GM23338 (cell line): ENCODE measurements around the gene ZNF165. TPM values are rescaled to one million over a fixed set of nuclear protein-coding genes. Genes with fewer than 3 reads are reported as not detected.
"Not testable (repeated sequence)": the region's sequence is repeated elsewhere in the genome, so short reads cannot be mapped to it uniquely, and the experiment has no call there.

Source experiments
- ATAC-seq: fragments of 200-7000 bp; cut with Tn5 transposase; 3 replicates; pipeline ENCODE4 v1.9.1; 2020
- DNase-seq: peaks from one replicate; pipeline ENCODE4 v3.0.0-alpha.2; 2015; ENCODE audit warnings: low spot score
- H2AFZ ChIP-seq: fragments of 200-600 bp; sonication (generic); 2 replicates; pipeline ENCODE4 v1.8.0; 2016; ENCODE audit warnings: antibody characterized with exemption, mild to moderate bottlenecking, moderate library complexity
- H3F3A ChIP-seq: fragments of 200-600 bp; sonication (generic); replicated peaks from 2 replicates; pipeline ENCODE4 v1.8.0; 2017; ENCODE audit warnings: antibody characterized with exemption, mixed run types, low read depth
- H3K27ac ChIP-seq: fragments of 200-600 bp; sonication (generic); 2 replicates; pipeline ENCODE4 v1.6.1; 2016; ENCODE audit warnings: low read depth
- H3K27me3 ChIP-seq: fragments of 200-600 bp; sonication (generic); 2 replicates; pipeline ENCODE4 v1.8.0; 2016; ENCODE audit warnings: mild to moderate bottlenecking, mixed run types, moderate library complexity; ENCODE audit not compliant: insufficient read depth
- H3K36me3 ChIP-seq: fragments of 200-600 bp; sonication (generic); 2 replicates; pipeline ENCODE4 v1.8.0; 2016; ENCODE audit warnings: mild to moderate bottlenecking; ENCODE audit not compliant: insufficient read depth
- H3K4me1 ChIP-seq: fragments of 200-600 bp; sonication (generic); 2 replicates; pipeline ENCODE4 v1.8.0; 2016; ENCODE audit warnings: mild to moderate bottlenecking, moderate library complexity; ENCODE audit not compliant: insufficient read depth
- H3K4me2 ChIP-seq: fragments of 200-600 bp; sonication (generic); 2 replicates; pipeline ENCODE4 v1.7.1; 2017; ENCODE audit warnings: mixed run types
- H3K4me3 ChIP-seq: fragments of 200-600 bp; sonication (generic); 2 replicates; pipeline ENCODE4 v1.6.1; 2016; ENCODE audit warnings: mixed run types
- H3K79me2 ChIP-seq: fragments of 200-600 bp; sonication (generic); replicated peaks from 2 replicates; pipeline ENCODE4 v1.8.0; 2017; ENCODE audit warnings: mild to moderate bottlenecking; ENCODE audit not compliant: insufficient read depth
- H3K9me2 ChIP-seq: fragments of 200-600 bp; sonication (generic); 2 replicates; pipeline ENCODE4 v1.8.0; 2017; ENCODE audit not compliant: insufficient read depth
- H4K20me1 ChIP-seq: fragments of 200-600 bp; sonication (generic); replicated peaks from 2 replicates; pipeline ENCODE4 v1.8.0; 2017; ENCODE audit warnings: mild to moderate bottlenecking; ENCODE audit not compliant: insufficient read depth
- H3K27ac Mint-ChIP-seq: 2 replicates; pipeline ENCODE4 v1.8.0; 2020; ENCODE audit warnings: inconsistent platforms, mild to moderate bottlenecking, moderate library complexity, mixed read lengths
- H3K27me3 Mint-ChIP-seq: 3 replicates; pipeline ENCODE4 v1.8.0; 2022; ENCODE audit warnings: low read depth, mild to moderate bottlenecking, moderate library complexity, mixed read lengths, inconsistent platforms; ENCODE audit not compliant: insufficient read depth, poor library complexity
- H3K36me3 Mint-ChIP-seq: 3 replicates; pipeline ENCODE4 v1.8.0; 2021; ENCODE audit warnings: low read depth, mild to moderate bottlenecking, inconsistent platforms, moderate library complexity, mixed read lengths
- H3K4me1 Mint-ChIP-seq: 3 replicates; pipeline ENCODE4 v1.8.0; 2020; ENCODE audit warnings: mild to moderate bottlenecking, inconsistent platforms, mixed read lengths
- H3K4me3 Mint-ChIP-seq: 3 replicates; pipeline ENCODE4 v1.8.0; 2021; ENCODE audit warnings: moderate library complexity, mild to moderate bottlenecking, inconsistent platforms, mixed read lengths
- H3K9me3 Mint-ChIP-seq: 3 replicates; pipeline ENCODE4 v1.8.0; 2020; ENCODE audit warnings: moderate library complexity, mild to moderate bottlenecking, inconsistent platforms, mixed read lengths
- CREB1 ChIP-seq: fragments of 250-450 bp; sonication (Bioruptor Pico); IDR thresholded peaks from 2 replicates; pipeline ENCODE4 v1.5.0; 2020; ENCODE audit warnings: low read depth, mild to moderate bottlenecking, moderate library complexity
- EZH2 ChIP-seq: fragments of 200-600 bp; sonication (generic); IDR thresholded peaks from one replicate; pipeline ENCODE4 v1.8.0; 2017; ENCODE audit warnings: antibody characterized with exemption, mild to moderate bottlenecking, low read depth; ENCODE audit not compliant: unreplicated experiment
- EZH2phosphoT487 ChIP-seq: fragments of 200-600 bp; sonication (generic); IDR thresholded peaks from one replicate; pipeline ENCODE4 v1.8.1; 2018; ENCODE audit warnings: antibody characterized with exemption; ENCODE audit not compliant: unreplicated experiment
- NANOG ChIP-seq: IDR thresholded peaks from 2 replicates; pipeline ENCODE4 v1.6.1; 2016; ENCODE audit warnings: antibody characterized with exemption, borderline replicate concordance
- POLR2AphosphoS5 ChIP-seq: IDR thresholded peaks from 2 replicates; pipeline ENCODE4 v1.6.1; 2016; ENCODE audit warnings: antibody characterized with exemption, low read depth
- STAT1 ChIP-seq: IDR thresholded peaks from one replicate; pipeline ENCODE4 v1.6.1; 2016; ENCODE audit warnings: antibody characterized with exemption; ENCODE audit not compliant: unreplicated experiment
- ZNF114 ChIP-seq: fragments of 250-450 bp; sonication (Bioruptor Pico); IDR thresholded peaks from 2 replicates; pipeline ENCODE4 v1.5.0; 2020; ENCODE audit warnings: mild to moderate bottlenecking, moderate library complexity
- long read RNA-seq: library from polyadenylated mRNA; unstranded; transcript quantifications from one replicate; pipeline ENCODE4 v2.0.0, GENCODE V29; 2020; ENCODE audit not compliant: unreplicated experiment
- polyA plus RNA-seq: library from polyadenylated mRNA; unstranded; fragments of >200 nt; fragmentation: Nextera tagmentation; extraction: Ambion mirVana; gene quantifications from 2 replicates; pipeline ENCODE4 v1.2.1, GENCODE V29; 2016
- total RNA-seq: library from RNA; depleted of rRNA; stranded (reverse); fragments of >200 nt; shearing (Covaris generic); gene quantifications from 2 replicates; pipeline ENCODE4 v1.2.3, GENCODE V29; 2014; rRNA removed
- TF ChIP-seq, protein P1 (sequence below), 2 experiments: fragments of 200-600 bp in 1 of 2; sonication (generic) in 1 of 2; conservative IDR thresholded peaks; 2 replicates each; pipeline versions ENCODE4 v1.5.1 to v1.6.1; 2016 to 2017; ENCODE audit warnings: antibody characterized with exemption in 2 of 2, low read depth in 2 of 2, mild to moderate bottlenecking in 2 of 2, moderate library complexity in 1 of 2

Gene ZNF165
- total RNA-seq, result 5.5 and 7.6 TPM in 2 replicates
- 7.7 and 8.9 TPM in 2 replicates for polyA plus RNA-seq
- long read RNA-seq, partial matches to known transcripts, result 0 of 8 reads
- long read RNA-seq, other reads (novel, unspliced or antisense), result 8 of 8 reads

DNA sequence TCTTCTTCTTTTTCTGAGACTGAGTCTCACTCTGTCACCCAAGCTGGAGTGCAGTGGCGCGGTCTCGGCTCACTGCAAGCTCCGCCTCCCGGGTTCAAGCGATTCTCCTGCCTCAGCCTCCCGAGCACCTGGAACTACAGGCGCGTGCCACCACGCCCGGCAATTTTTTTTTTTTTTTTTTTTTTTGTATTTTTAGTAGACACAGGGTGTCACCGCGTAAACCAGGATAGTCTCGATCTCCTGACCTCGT, at the start of gene ZNF165:
ZNF165 (plus strand) TSS at position 188 of the 250 bp plus-strand sequence. CDS start 4,913 bp downstream, outside the sequence.
- not testable (repeated sequence) for H3K4me1 Mint-ChIP-seq, DNase-seq, H3K9me2 ChIP-seq, H3K27me3 ChIP-seq, H4K20me1 ChIP-seq, H3K36me3 ChIP-seq, H3F3A ChIP-seq, H3K4me1 ChIP-seq
- H3K27me3 Mint-ChIP-seq, result peaks cover 14% of the 10 kb centered on the region
- H3K27ac ChIP-seq, result peak within 1 kb of the TSS; percentile 89
- peak; percentile 24 for ATAC-seq
- peaks cover 23% of the 10 kb centered on the region for H3K79me2 ChIP-seq
- peaks cover 36% of the 10 kb centered on the region for H3K36me3 Mint-ChIP-seq
- peak within 1 kb of the TSS; percentile 87 for H3K4me3 ChIP-seq
- H3K9me3 Mint-ChIP-seq, result peaks cover 27% of the 10 kb centered on the region
- H3K4me3 Mint-ChIP-seq, result peak within 1 kb of the TSS; percentile 84
- TF ChIP-seq POLR2AphosphoS5, result peak; percentile 4; the same call in 1 of the 2 replicates
- H3K27ac Mint-ChIP-seq, result peak within 1 kb of the TSS; percentile 98
- H2AFZ ChIP-seq, result peak within 1 kb of the TSS; percentile 67
- H3K4me2 ChIP-seq, result peak within 1 kb of the TSS; percentile 81

- H3K9me2 ChIP-seq, result no peaks in the 10 kb centered on the region
- ATAC-seq (no peak), DNase-seq (no peak)
- no peak overlapping the region for H2AFZ ChIP-seq
- H3K79me2 ChIP-seq, result no peaks in the 10 kb centered on the region
- H3K27ac Mint-ChIP-seq, result no peak overlapping the region
- no peaks in the 10 kb centered on the region for H4K20me1 ChIP-seq
- no peaks in the 10 kb centered on the region for H3K9me3 Mint-ChIP-seq
- no peak overlapping the region for H3K4me2 ChIP-seq
- TF ChIP-seq, protein P1, sequence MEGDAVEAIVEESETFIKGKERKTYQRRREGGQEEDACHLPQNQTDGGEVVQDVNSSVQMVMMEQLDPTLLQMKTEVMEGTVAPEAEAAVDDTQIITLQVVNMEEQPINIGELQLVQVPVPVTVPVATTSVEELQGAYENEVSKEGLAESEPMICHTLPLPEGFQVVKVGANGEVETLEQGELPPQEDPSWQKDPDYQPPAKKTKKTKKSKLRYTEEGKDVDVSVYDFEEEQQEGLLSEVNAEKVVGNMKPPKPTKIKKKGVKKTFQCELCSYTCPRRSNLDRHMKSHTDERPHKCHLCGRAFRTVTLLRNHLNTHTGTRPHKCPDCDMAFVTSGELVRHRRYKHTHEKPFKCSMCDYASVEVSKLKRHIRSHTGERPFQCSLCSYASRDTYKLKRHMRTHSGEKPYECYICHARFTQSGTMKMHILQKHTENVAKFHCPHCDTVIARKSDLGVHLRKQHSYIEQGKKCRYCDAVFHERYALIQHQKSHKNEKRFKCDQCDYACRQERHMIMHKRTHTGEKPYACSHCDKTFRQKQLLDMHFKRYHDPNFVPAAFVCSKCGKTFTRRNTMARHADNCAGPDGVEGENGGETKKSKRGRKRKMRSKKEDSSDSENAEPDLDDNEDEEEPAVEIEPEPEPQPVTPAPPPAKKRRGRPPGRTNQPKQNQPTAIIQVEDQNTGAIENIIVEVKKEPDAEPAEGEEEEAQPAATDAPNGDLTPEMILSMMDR (conservative IDR thresholded peaks at IDR 0.05; ENCODE audit: low read depth in 2 of 2), result no peak
- no peak for TF ChIP-seq EZH2phosphoT487
- TF ChIP-seq NANOG, result no peak
- H3K36me3 Mint-ChIP-seq, result no peaks in the 10 kb centered on the region
- no peaks in the 10 kb centered on the region for H3F3A ChIP-seq
- no peaks in the 10 kb centered on the region for H3K4me1 Mint-ChIP-seq
- H3K27me3 Mint-ChIP-seq, result peaks cover 2% of the 10 kb centered on the region
- H3K4me1 ChIP-seq, result no peaks in the 10 kb centered on the region
- no peaks in the 10 kb centered on the region for H3K27me3 ChIP-seq
- H3K27ac ChIP-seq, result no peak overlapping the region
- H3K36me3 ChIP-seq, result no peaks in the 10 kb centered on the region
- H3K4me3 Mint-ChIP-seq, result no peak overlapping the region
- H3K4me3 ChIP-seq, result no peak overlapping the region
These were observed 26.8 kb upstream of the ZNF165 start for GRCh38 chr6:28053584-28053983.

DNA sequence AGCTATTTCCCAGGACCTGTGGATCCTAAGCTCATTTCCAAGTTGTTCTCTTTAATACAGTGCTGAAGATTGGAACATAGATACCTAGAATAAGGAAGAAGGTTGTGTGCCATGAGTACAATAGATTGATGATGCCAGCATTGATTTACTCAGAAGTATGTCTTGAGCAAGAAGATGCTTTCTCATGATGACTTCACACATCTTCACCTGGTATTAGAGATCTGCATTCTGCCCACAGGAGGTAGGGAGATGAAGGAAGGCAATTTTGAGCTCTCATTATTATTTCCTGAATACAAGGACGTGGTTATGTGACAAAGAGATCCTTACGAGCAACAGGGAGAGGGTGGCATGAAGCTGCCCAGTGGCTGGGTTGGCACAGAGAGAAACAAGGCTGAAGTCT, 20.0 kb upstream of the ZNF165 start:
- H3K4me1 Mint-ChIP-seq, result no peaks in the 10 kb centered on the region
- H3K27ac ChIP-seq, result no peak overlapping the region
- H3K36me3 ChIP-seq, result no peaks in the 10 kb centered on the region
- H3K36me3 Mint-ChIP-seq, result no peaks in the 10 kb centered on the region
- ATAC-seq (no peak), DNase-seq (no peak)
- H3K27me3 ChIP-seq, result peaks cover 3% of the 10 kb centered on the region; the same call in 1 of the 2 replicates
- no peak overlapping the region for H2AFZ ChIP-seq
- H3K27ac Mint-ChIP-seq, result no peak overlapping the region
- H3K4me3 ChIP-seq, result no peak overlapping the region
- no peaks in the 10 kb centered on the region for H3K79me2 ChIP-seq
- H3K9me2 ChIP-seq, result no peaks in the 10 kb centered on the region
- no peak overlapping the region for H3K4me2 ChIP-seq
- no peaks in the 10 kb centered on the region for H3K9me3 Mint-ChIP-seq
- H3K27me3 Mint-ChIP-seq, result peaks cover 2% of the 10 kb centered on the region
- no peaks in the 10 kb centered on the region for H3K4me1 ChIP-seq
- no peak overlapping the region for H3K4me3 Mint-ChIP-seq
- no peak for TF ChIP-seq EZH2phosphoT487
- TF ChIP-seq POLR2AphosphoS5, result no peak
- TF ChIP-seq CREB1 (CRISPR knock-in tag), result no peak
- no peak for TF ChIP-seq STAT1
- TF ChIP-seq, protein P1 (conservative IDR thresholded peaks at IDR 0.05; ENCODE audit: low read depth in 2 of 2), result no peak
- no peak for TF ChIP-seq EZH2
- TF ChIP-seq NANOG, result no peak
- no peak for TF ChIP-seq ZNF114 (CRISPR knock-in tag)
- no peaks in the 10 kb centered on the region for H3F3A ChIP-seq
- H4K20me1 ChIP-seq, result no peaks in the 10 kb centered on the region
